ENCODE measurements around the gene ARHGAP32. TPM values are rescaled to one million over a fixed set of nuclear protein-coding genes. Genes with fewer than 3 reads are reported as not detected.
"Not testable (repeated sequence)": the region's sequence is repeated elsewhere in the genome, so short reads cannot be mapped to it uniquely, and the experiment has no call there.

The ARHGAP32 gene
- total RNA-seq, 1 donor from 2014 or later, result 5.1 TPM

- intact Hi-C loops (cut with micrococcal nuclease), result no loop called here
These were observed 12.2 kb upstream of the ARHGAP32 start for GRCh38 chr11:129204150-129204838.

DNA sequence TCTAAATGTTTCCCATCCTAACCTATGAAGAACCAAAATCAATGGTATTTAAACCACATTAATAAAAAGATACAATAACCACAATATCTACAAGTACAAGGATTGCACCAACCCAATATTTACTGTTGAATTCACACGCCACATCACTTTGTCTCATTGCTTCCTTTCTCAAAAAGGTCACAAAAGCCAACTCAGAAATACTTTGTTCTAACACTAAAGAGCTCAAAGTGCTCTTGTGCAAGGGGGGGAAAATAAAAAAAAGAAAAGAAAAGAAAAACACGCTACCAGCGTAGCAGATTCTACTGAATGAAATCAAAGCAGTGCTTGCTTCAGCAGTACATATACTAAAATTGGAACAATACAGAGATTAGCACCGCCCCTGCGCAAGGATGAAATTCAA is 10.5 kb upstream of the ARHGAP32 start:
- intact Hi-C loops (cut with micrococcal nuclease), result no loop called here

GRCh38 chr11:129195682-129196081 is 3.6 kb upstream of the ARHGAP32 start:
- intact Hi-C loops (cut with micrococcal nuclease), result no loop called here

DNA sequence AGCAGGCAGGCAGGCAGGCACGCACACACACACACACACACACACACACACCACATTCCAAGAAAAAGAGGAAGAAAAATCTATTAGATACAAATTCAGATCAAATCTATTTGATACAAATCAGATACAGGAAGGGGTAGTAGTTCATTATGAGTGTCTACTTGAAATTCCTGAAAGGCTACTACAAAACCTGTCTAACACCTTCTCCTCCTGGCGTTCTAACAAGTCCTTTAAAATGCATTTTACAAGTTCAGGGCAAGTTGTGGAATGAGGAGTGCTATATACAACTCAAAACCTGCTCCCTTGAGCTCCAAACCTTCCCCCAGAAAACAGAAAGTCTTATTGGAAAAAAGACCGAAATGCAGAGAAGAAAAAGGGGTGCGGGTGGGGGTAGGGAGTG is 476 bp downstream of the ARHGAP32 start:
- intact Hi-C loops (cut with micrococcal nuclease), result no loop called here

- intact Hi-C loops (cut with micrococcal nuclease), result no loop called here
These were observed 2.0 kb downstream of the ARHGAP32 start for GRCh38 chr11:129190087-129190486.

- intact Hi-C loops (cut with micrococcal nuclease), result no loop called here
These were observed 2.5 kb downstream of the ARHGAP32 start for GRCh38 chr11:129189646-129190045.

DNA sequence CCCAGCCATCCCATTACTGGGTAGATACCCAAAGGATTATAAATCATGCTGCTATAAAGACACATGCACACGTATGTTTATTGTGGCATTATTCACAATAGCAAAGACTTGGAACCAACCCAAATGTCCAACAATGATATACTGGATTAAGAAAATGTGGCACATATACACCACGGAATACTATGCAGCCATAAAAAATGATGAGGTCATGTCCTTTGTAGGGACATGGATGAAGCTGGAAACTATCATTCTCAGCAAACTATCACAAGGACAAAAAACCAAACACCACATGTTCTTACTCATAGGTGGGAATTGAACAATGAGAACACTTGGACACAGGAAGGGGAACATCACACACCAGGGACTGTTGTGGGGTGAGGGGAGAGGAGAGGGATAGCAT is 7.0 kb downstream of the ARHGAP32 start:
- intact Hi-C loops (cut with micrococcal nuclease), result not testable (repeated sequence)

GRCh38 chr11:129184581-129184980 is 7.5 kb downstream of the ARHGAP32 start:
- intact Hi-C loops (cut with micrococcal nuclease), result no loop called here

- intact Hi-C loops (cut with micrococcal nuclease), result no loop called here
These were observed 24.8 kb downstream of the ARHGAP32 start for GRCh38 chr11:129167315-129167714.

- intact Hi-C loops (cut with micrococcal nuclease), result no loop called here
These were observed 28.4 kb downstream of the ARHGAP32 start for GRCh38 chr11:129163714-129164164.

DNA sequence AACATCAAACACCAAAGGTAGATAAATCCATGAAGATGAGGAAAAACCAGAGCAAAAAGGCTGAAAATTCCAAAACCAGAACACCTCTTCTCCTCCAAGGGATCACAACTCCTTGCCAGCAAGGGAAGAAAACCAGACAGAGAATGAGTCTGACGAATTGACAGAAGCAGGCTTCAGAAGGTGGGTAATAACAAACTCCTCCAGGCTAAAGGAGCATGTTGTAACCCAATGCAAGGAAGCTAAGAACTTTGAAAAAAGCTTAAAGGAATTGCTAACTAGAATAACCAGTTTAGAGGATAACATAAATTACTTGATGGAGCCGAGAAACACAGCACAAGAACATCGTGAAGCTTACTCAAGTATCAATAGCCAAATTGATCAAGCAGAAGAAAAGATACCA is 35.0 kb downstream of the ARHGAP32 start:
- intact Hi-C loops (cut with micrococcal nuclease), result not testable (repeated sequence)

- intact Hi-C loops (cut with micrococcal nuclease), result no loop called here
These were observed 36.4 kb downstream of the ARHGAP32 start for GRCh38 chr11:129155745-129156144.

- intact Hi-C loops (cut with micrococcal nuclease), result no loop called here
These were observed 43.6 kb downstream of the ARHGAP32 start for GRCh38 chr11:129148487-129148886.

- intact Hi-C loops (cut with micrococcal nuclease), result no loop called here
These were observed 45.9 kb downstream of the ARHGAP32 start for GRCh38 chr11:129146191-129146590.

DNA sequence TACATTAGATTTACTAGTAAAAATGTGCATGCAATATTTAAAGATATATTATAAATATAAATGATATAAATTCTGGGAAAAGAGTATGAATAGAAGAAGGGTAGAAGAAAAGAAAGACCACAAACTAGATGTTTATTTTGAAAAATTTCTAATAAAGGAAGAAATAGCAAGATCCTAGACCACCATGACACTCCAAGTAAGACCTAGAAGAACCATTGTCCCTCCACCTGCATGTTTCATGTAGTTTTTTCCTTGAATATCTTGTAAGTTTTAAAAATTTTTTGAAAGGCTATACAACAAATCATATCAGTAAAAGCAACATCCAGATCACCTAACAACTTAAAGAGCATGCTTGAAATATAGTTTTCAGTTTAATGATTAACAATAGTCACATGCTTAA is 46.8 kb downstream of the ARHGAP32 start:
- intact Hi-C loops (cut with micrococcal nuclease), result no loop called here

GRCh38 chr11:129144256-129144655 is 47.9 kb downstream of the ARHGAP32 start:
- intact Hi-C loops (cut with micrococcal nuclease), result no loop called here

- intact Hi-C loops (cut with micrococcal nuclease), result no loop called here
These were observed 48.8 kb downstream of the ARHGAP32 start for GRCh38 chr11:129143335-129143734.

GRCh38 chr11:129141748-129142523 is 50.2 kb downstream of the ARHGAP32 start:
- intact Hi-C loops (cut with micrococcal nuclease), result no loop called here

GRCh38 chr11:129131316-129131715 is 60.8 kb downstream of the ARHGAP32 start:
- intact Hi-C loops (cut with micrococcal nuclease), result no loop called here

- intact Hi-C loops (cut with micrococcal nuclease), result not testable (repeated sequence)
These were observed 63.1 kb downstream of the ARHGAP32 start for GRCh38 chr11:129128881-129129620.

- intact Hi-C loops (cut with micrococcal nuclease), result loop anchor here (5.0 kb wide), 1 partner anchor 237 kb away; no protein-coding TSS in a partner anchor
These were observed 73.1 kb downstream of the ARHGAP32 start for GRCh38 chr11:129119036-129119435.

Measured in T-helper 2 cell treated with Interferon-gamma antibody and Interleukin-4, amounts not matched to agents 100 ng/mL and 5 ng/mL, for 36 hours (primary cell).